DOHH2 (cell line): Measurements from ENCODE around the gene NKG7.
A peak's percentile ranks its signal among the peaks of the same experiment; 100 is the strongest.

Source experiments
- H3F3A ChIP-seq: fragments of 200-600 bp; sonication (generic), shearing (Covaris generic); 2 replicates; pipeline ENCODE4 v1.6.0; 2016; ENCODE audit warnings: antibody characterized with exemption, mild to moderate bottlenecking; ENCODE audit not compliant: control insufficient read depth, insufficient read depth
- H3K27ac ChIP-seq: fragments of 200-600 bp; sonication (generic); 2 replicates; pipeline ENCODE4 v1.5.1; 2014; ENCODE audit warnings: low read depth, mild to moderate bottlenecking, low read length, moderate library complexity
- H3K27me3 ChIP-seq: fragments of 200-600 bp; sonication (generic); 2 replicates; pipeline ENCODE4 v1.6.1; 2014; ENCODE audit warnings: mild to moderate bottlenecking, low read length, mixed read lengths; ENCODE audit not compliant: control insufficient read depth
- H3K36me3 ChIP-seq: fragments of 200-600 bp; sonication (generic); 2 replicates; pipeline ENCODE4 v1.6.1; 2014; ENCODE audit warnings: mild to moderate bottlenecking, low read length, moderate library complexity, mixed read lengths; ENCODE audit not compliant: control insufficient read depth
- H3K4me1 ChIP-seq: fragments of 200-600 bp; sonication (generic); 2 replicates; pipeline ENCODE4 v1.6.1; 2014; ENCODE audit warnings: mild to moderate bottlenecking, low read length, mixed read lengths; ENCODE audit not compliant: control insufficient read depth
- H3K4me2 ChIP-seq: fragments of 200-600 bp; sonication (generic); 2 replicates; pipeline ENCODE4 v1.6.0; 2014; ENCODE audit warnings: mild to moderate bottlenecking, low read length, moderate library complexity
- H3K4me3 ChIP-seq: fragments of 200-600 bp; sonication (generic); 2 replicates; pipeline ENCODE4 v1.5.1; 2014; ENCODE audit warnings: mild to moderate bottlenecking, low read length, mixed read lengths
- H3K79me2 ChIP-seq: fragments of 200-600 bp; sonication (generic); 2 replicates; pipeline ENCODE4 v1.6.1; 2014; ENCODE audit warnings: mild to moderate bottlenecking, low read length, mixed read lengths; ENCODE audit not compliant: control insufficient read depth
- H3K9me2 ChIP-seq: fragments of 200-600 bp; sonication (generic); replicated peaks from 2 replicates; pipeline ENCODE4 v1.6.1; 2014; ENCODE audit warnings: mild to moderate bottlenecking, low read length, mixed read lengths; ENCODE audit not compliant: control insufficient read depth
- H3K9me3 ChIP-seq: fragments of 200-600 bp; sonication (generic); 2 replicates; pipeline ENCODE4 v1.6.1; 2014; ENCODE audit warnings: antibody characterized with exemption, low read length, mixed read lengths; ENCODE audit not compliant: control insufficient read depth, insufficient read depth
- H4K20me1 ChIP-seq: fragments of 200-600 bp; sonication (generic); 2 replicates; pipeline ENCODE4 v1.6.0; 2014; ENCODE audit warnings: low read depth, mild to moderate bottlenecking, antibody characterized with exemption, low read length, moderate library complexity; ENCODE audit not compliant: control insufficient read depth, insufficient read depth
- EZH2phosphoT487 ChIP-seq: fragments of 200-600 bp; sonication (generic); IDR thresholded peaks from 2 replicates; pipeline ENCODE4 v1.6.1; 2017; ENCODE audit warnings: borderline replicate concordance, mild to moderate bottlenecking, antibody characterized with exemption, low read length, moderate library complexity, mixed read lengths
- TF ChIP-seq, protein P1 (sequence below): fragments of 200-600 bp; sonication (generic); IDR thresholded peaks from one replicate; pipeline ENCODE4 v1.5.1; 2014; ENCODE audit warnings: antibody characterized with exemption, mild to moderate bottlenecking, low read depth, low read length; ENCODE audit not compliant: poor library complexity, severe bottlenecking

NKG7 gene

DNA sequence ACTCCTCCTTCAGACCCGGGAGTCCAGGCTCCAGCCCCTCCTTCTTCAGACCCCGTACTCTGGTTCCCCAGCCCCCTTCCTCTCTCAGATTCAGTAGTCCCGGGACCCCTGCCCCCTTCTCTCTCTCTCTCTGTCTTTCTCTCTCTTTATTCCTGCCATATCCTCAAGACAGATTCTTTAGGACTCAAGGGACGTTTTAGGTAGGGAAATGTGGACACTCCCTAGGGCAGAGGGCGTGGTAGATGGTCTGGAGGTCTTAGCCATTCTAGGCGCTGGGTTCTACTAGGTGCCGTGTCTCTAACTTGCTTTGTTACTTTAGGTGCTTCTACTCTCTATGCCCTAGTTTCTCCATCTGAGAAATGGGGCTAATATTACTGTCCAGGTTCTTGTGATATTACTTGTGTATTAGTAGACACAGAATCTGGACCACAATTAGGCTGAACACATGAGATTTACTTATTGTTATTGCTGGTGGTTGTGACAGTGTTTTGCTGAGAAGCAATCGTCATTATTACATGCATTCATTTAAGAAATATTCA, 18.7 kb upstream of the NKG7 start:
- peaks cover 39% of the 10 kb centered on the region for H3K4me1 ChIP-seq
- no peaks in the 10 kb centered on the region; the same call in 1 of the 2 replicates for H3K36me3 ChIP-seq
- H3F3A ChIP-seq = peaks cover 4% of the 10 kb centered on the region
- H3K27ac ChIP-seq = no peak overlapping the region
- H3K79me2 ChIP-seq = peaks cover 6% of the 10 kb centered on the region
- peak overlapping the region; percentile 65 for H3K4me2 ChIP-seq
- no peaks in the 10 kb centered on the region for H3K9me2 ChIP-seq
- H3K27me3 ChIP-seq = no peaks in the 10 kb centered on the region
- no peak for TF ChIP-seq EZH2phosphoT487
- TF ChIP-seq, protein P1, sequence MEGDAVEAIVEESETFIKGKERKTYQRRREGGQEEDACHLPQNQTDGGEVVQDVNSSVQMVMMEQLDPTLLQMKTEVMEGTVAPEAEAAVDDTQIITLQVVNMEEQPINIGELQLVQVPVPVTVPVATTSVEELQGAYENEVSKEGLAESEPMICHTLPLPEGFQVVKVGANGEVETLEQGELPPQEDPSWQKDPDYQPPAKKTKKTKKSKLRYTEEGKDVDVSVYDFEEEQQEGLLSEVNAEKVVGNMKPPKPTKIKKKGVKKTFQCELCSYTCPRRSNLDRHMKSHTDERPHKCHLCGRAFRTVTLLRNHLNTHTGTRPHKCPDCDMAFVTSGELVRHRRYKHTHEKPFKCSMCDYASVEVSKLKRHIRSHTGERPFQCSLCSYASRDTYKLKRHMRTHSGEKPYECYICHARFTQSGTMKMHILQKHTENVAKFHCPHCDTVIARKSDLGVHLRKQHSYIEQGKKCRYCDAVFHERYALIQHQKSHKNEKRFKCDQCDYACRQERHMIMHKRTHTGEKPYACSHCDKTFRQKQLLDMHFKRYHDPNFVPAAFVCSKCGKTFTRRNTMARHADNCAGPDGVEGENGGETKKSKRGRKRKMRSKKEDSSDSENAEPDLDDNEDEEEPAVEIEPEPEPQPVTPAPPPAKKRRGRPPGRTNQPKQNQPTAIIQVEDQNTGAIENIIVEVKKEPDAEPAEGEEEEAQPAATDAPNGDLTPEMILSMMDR = no peak
- no peaks in the 10 kb centered on the region for H3K9me3 ChIP-seq
- H3K4me3 ChIP-seq = peak overlapping the region; percentile 62
- no peaks in the 10 kb centered on the region for H4K20me1 ChIP-seq

DNA sequence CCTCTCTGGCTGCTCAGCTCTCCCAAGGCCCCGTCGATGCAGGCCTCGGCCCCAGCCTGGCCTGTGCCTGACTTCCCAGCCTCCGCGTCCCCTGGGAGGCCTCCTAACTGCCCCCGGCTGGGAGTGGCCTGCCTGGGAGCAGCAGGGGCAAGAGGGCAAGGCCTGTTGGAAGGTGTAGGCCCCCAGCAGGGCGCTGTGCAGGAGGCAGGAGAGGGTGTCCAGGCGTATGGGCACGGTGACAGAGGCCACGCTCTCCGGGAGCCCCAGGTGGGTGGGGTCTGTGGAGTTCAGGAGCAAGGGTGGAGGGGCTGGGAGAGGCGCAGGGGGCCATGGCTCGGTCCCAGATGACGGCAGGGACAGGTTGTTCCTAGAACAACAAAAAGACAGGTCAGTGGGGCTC, 16.7 kb upstream of the NKG7 start:
- H3K4me2 ChIP-seq = no peak overlapping the region
- no peaks in the 10 kb centered on the region for H4K20me1 ChIP-seq
- H3K9me2 ChIP-seq = no peaks in the 10 kb centered on the region
- no peaks in the 10 kb centered on the region for H3K27me3 ChIP-seq
- no peak for TF ChIP-seq EZH2phosphoT487
- TF ChIP-seq, protein P1 = no peak
- no peaks in the 10 kb centered on the region for H3K36me3 ChIP-seq
- no peaks in the 10 kb centered on the region for H3K79me2 ChIP-seq
- H3K27ac ChIP-seq = no peak overlapping the region
- no peak overlapping the region for H3K4me3 ChIP-seq
- H3K9me3 ChIP-seq = no peaks in the 10 kb centered on the region
- H3F3A ChIP-seq = peaks cover 4% of the 10 kb centered on the region
- H3K4me1 ChIP-seq = peaks cover 24% of the 10 kb centered on the region

DNA sequence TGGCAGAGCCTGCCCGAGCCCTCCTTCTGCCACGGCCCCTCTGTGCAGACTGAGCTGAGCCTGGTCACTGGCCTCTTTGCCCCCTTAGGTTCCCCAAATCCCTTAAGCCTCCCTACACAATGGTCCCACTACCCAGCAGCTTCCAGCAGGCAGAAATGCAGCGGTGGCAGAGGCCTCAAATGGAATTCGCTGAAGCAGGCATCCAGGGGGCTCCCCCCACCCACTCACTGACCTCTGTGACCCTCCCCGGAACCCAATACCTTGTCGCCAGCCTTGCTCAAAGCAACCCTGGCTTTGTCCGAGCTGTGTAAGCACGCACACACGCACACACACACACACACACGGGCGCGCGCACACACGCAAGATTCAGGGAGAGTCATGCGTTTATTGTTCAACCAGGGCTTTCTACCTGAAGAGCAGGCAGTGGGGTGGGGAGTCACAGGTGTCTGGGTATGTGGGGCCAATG, 15.5 kb upstream of the NKG7 start, which contains the start of gene LIM2:
TSS of gene LIM2 (minus strand) at position 51 of the 466 bp plus-strand sequence. CDS start 531 bp downstream, outside the sequence.
- H3K4me1 ChIP-seq = peaks cover 16% of the 10 kb centered on the region
- no peaks in the 10 kb centered on the region for H4K20me1 ChIP-seq
- H3K27me3 ChIP-seq = no peaks in the 10 kb centered on the region
- H3K4me3 ChIP-seq = no peak within 1 kb of the TSS
- no peaks in the 10 kb centered on the region for H3K9me2 ChIP-seq
- H3K36me3 ChIP-seq = no peaks in the 10 kb centered on the region
- H3F3A ChIP-seq = peaks cover 4% of the 10 kb centered on the region
- no peak for TF ChIP-seq EZH2phosphoT487
- TF ChIP-seq, protein P1 = no peak
- H3K9me3 ChIP-seq = no peaks in the 10 kb centered on the region
- no peak within 1 kb of the TSS for H3K27ac ChIP-seq
- H3K79me2 ChIP-seq = no peaks in the 10 kb centered on the region
- H3K4me2 ChIP-seq = no peak within 1 kb of the TSS
